Skeletal muscle cell (primary cell): ENCODE measurements around the gene CACNG3.
"Not testable (repeated sequence)": the region's sequence is repeated elsewhere in the genome, so short reads cannot be mapped to it uniquely, and the experiment has no call there.

ENCODE experiments used
- DNase-seq: peaks from one replicate; pipeline ENCODE4 v3.0.0-alpha.2; 2010; ENCODE audit warnings: low read depth
- H3K4me3 ChIP-seq: 2 replicates; pipeline ENCODE4 v1.5.1; 2011; ENCODE audit warnings: low read depth, mild to moderate bottlenecking, control low read depth, low read length, moderate library complexity

Gene CACNG3

GRCh38 chr16:24273508-24274182, 17.5 kb downstream of the CACNG3 start:
- DNase-seq = no peak
- no peak overlapping the region for H3K4me3 ChIP-seq

DNA sequence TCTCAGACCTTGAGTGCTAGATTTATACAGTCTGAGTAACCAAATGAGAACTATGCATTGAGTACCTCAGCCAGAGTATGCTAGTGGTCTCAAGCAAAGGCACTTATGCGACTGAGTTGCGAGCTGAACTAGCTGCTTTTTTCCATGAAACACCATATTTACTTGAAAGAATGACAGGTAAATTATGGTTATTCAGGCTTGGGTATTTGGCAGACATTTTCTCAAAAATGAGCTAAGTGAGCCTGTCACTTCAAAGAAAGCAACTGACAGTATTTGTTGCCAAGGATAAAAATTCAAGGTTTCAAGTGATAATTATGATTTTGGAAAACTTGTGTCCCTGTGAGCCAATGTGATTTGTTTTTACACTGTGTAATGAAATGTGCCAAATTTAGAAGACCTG, 19.3 kb downstream of the CACNG3 start:
- H3K4me3 ChIP-seq = no peak overlapping the region
- no peak for DNase-seq

- H3K4me3 ChIP-seq = no peak overlapping the region
- no peak for DNase-seq
Observed at GRCh38 chr16:24279982-24280515, 23.9 kb downstream of the CACNG3 start.

- H3K4me3 ChIP-seq = no peak overlapping the region
- no peak for DNase-seq
Observed at GRCh38 chr16:24281466-24281865, 25.3 kb downstream of the CACNG3 start.

DNA sequence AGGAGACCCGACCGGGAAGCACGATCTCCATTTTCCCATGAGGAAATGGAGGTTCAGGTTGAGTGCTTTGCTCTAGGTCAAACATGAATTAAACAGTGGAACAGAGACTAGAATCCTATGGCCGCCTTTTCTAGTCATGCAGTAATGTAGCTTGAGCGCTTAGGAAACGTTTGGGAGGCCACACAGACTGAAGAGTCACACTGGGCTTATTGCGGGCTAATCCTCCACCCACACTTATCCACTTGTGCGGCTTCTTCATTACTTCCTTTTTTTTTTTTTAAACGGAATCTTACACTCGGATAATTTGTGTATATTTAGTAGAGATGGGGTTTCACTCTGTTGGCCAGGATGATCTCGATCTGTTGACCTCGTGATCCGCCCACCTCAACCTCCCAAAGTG, 26.0 kb downstream of the CACNG3 start:
- H3K4me3 ChIP-seq = no peak overlapping the region
- no peak for DNase-seq

GRCh38 chr16:24286741-24287405, 30.7 kb downstream of the CACNG3 start:
- H3K4me3 ChIP-seq = no peak overlapping the region
- no peak for DNase-seq

DNA sequence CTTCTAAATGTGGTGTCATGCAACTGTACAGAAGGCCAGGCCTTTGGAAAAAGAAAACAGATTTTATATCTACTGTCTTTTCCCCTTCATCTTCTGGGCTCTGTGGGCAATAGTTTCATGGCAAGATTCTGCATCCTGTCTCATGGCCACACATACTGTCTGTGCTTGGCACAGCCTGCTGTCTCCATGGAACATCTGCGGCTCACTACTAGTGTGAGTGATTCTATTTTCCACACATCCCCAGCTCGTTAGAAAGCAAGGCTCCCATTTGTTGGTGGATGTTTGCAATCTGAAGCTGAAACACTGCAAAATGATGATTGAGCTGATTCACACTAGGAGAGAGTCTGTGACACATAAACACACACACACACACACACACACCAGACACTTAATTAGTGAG, 32.4 kb downstream of the CACNG3 start:
- H3K4me3 ChIP-seq = no peak overlapping the region
- no peak for DNase-seq

DNA sequence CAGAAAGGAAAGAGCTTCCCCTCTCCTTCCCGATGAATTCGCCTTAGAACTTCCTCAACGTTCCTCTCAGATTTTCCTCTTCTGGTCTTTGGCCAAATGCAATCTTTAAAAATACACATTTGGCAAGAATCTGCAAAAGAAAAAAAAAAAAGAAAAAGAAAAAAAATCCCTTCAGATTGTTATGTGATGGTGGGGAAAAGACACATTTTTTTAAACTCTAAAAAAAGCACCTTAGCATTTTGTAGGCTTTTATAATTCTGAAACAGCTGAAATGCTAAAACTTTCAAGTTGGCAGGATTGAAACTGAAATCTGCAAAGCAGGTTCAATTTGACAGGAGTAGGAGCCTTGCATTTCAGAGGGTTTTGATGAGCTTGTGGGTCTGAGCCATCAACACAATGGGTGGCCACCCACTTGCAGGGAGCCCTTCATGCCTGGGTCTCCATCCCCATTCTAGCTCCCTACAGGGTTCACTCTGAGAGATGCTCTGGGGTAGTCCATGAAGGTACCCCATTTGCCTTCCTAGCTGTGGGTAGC, 33.1 kb downstream of the CACNG3 start:
- DNase-seq = no peak
- no peak overlapping the region for H3K4me3 ChIP-seq

GRCh38 chr16:24291932-24292331, 35.8 kb downstream of the CACNG3 start:
- H3K4me3 ChIP-seq = no peak overlapping the region
- no peak for DNase-seq

DNA sequence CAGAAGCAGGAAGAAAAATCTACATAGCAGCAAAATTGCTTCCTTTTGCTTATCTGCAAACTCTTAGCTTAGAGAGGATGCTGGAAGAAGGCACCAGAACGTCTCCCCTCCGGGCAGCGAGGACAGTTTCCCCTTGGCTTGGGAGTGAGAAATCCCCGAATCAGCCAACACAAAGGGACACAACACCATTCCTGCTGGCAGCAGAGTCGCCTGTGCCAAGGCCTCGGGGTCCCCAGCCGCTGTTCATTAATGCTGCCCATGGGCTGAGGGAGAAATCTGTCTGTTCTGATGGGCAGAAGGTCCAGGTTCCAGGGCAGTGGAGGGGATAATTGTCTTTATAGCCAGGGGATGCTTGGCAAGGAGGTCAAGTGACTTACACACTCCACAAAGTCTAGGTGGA, 38.0 kb downstream of the CACNG3 start:
- no peak overlapping the region for H3K4me3 ChIP-seq

DNA sequence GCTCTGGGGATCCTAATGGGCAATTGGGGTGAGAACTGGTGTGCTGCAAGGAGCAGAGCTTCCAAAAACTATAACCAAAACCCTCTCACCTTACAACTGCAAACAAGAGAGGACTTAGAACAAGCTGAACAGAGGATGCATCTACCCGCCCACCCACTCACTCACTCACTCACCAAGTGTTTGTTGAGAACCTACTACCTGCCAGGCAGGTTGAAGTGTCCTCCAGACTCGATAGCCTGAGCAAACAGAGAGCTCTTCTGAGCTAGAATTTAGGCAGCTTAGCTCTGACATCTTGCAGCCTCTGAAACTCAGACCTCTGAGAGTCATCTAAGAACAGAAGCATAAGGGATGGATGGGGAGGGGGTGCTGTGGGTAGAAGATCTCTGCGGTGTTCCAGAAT, 41.2 kb downstream of the CACNG3 start:
- H3K4me3 ChIP-seq = no peak overlapping the region
- no peak for DNase-seq

More for the DNA sequence above, 38.0 kb downstream of the CACNG3 start:
- DNase-seq = no peak

- DNase-seq = no peak
- no peak overlapping the region for H3K4me3 ChIP-seq
Observed at GRCh38 chr16:24298548-24299167, 42.5 kb downstream of the CACNG3 start.

- H3K4me3 ChIP-seq, DNase-seq: not testable (repeated sequence)
Observed at GRCh38 chr16:24300750-24301149, 44.6 kb downstream of the CACNG3 start.

- no peak for DNase-seq
- no peak overlapping the region for H3K4me3 ChIP-seq
Observed at GRCh38 chr16:24302636-24303035, 46.5 kb downstream of the CACNG3 start.

DNA sequence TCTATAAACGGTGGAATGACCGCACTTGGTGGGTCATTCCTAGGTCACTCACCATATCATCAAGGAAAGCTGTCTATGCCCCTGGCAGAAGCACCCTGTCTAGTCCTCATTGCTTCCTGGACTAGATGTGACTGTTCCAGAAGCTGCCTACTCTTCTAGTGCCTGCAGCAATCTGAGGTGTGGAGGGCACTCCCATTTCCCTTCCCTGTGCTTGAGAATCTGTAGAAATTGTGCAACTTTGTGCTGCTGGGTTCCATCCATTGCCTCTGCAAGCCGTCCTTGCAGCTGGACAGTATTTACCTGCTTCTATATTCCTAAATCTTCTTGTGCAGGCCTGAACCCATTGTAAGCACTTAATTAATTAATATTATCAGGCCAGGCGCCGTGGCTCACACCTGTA, 52.1 kb downstream of the CACNG3 start:
- no peak overlapping the region for H3K4me3 ChIP-seq
- no peak for DNase-seq

- peak; percentile 4 for DNase-seq
- H3K4me3 ChIP-seq = no peak overlapping the region
Observed at GRCh38 chr16:24309258-24310142, 53.4 kb downstream of the CACNG3 start.

- DNase-seq = no peak
- no peak overlapping the region for H3K4me3 ChIP-seq
Observed at GRCh38 chr16:24315343-24315742, 59.2 kb downstream of the CACNG3 start.

GRCh38 chr16:24318680-24319079, 62.5 kb downstream of the CACNG3 start:
- H3K4me3 ChIP-seq = no peak overlapping the region
- no peak for DNase-seq

DNA sequence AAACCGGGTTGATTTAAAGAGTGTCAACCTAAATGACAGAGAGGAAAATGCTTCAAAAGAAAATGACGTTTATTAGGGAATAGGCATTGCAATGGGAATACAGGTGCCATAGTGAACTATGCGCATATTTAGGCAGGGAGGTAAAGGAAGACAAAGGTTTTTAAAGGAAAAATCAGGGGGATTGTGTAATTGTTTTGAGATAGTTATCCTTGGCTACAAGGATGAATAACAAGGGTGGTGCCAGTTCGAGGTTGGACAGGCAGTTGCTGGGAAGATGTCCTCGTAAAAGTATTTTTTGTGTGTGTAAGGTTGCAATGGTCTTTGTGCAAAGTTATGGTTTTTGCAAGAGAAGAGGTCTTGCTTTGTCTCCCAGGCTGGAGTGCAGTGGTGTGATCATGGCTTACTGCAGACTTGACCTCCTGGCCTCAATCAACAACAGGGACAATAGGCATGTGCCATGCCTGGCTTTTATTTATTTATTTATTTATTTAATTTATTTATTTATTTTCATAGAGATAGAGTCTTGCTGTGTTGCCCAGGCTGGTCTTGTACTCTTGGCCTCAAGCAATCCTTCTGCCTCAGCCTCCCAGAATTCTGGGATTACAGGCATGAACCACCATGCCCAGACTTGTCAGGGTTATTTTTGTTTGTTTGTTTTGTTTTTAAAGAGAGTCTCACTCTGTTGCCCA, 63.1 kb downstream of the CACNG3 start:
- DNase-seq = no peak
- no peak overlapping the region for H3K4me3 ChIP-seq
